H9 (cell line): ENCODE data around the gene ATRNL1. TPM values are rescaled to one million over a fixed set of nuclear protein-coding genes. Genes with fewer than 3 reads are reported as not detected.
A peak's percentile ranks its signal among the peaks of the same experiment; 100 is the strongest.

Experiments used
- DNase-seq: peaks from one replicate; pipeline ENCODE4 v3.0.0-alpha.2; 2017
- H2AFZ ChIP-seq: one replicate; pipeline ENCODE4 v1.6.1; 2013; ENCODE audit warnings: mild to moderate bottlenecking, low read length, control low read depth, moderate library complexity
- H2AK5ac ChIP-seq: 2 replicates; pipeline ENCODE4 v1.6.1; 2013; ENCODE audit warnings: low read length, control low read depth, mixed read lengths; ENCODE audit not compliant: insufficient read length
- H2BK120ac ChIP-seq: one replicate; pipeline ENCODE4 v1.6.1; 2013; ENCODE audit warnings: low read depth, mild to moderate bottlenecking, low read length, control low read depth, inconsistent platforms; ENCODE audit not compliant: poor library complexity, severe bottlenecking
- H2BK12ac ChIP-seq: 2 replicates; pipeline ENCODE4 v1.6.1; 2013; ENCODE audit warnings: low read length, control low read depth, mixed read lengths, low read depth; ENCODE audit not compliant: insufficient read length
- H2BK15ac ChIP-seq: 2 replicates; pipeline ENCODE4 v1.6.1; 2013; ENCODE audit warnings: low read depth, low read length, control low read depth
- H2BK20ac ChIP-seq: one replicate; pipeline ENCODE4 v1.6.1; 2013; ENCODE audit warnings: low read depth, mild to moderate bottlenecking, low read length, control low read depth, inconsistent platforms; ENCODE audit not compliant: poor library complexity, severe bottlenecking
- H2BK5ac ChIP-seq: 2 replicates; pipeline ENCODE4 v1.6.1; 2013; ENCODE audit warnings: low read length, control low read depth, mixed read lengths; ENCODE audit not compliant: insufficient read length
- H3K14ac ChIP-seq: 2 replicates; pipeline ENCODE4 v1.6.1; 2013; ENCODE audit warnings: low read length, control low read depth; ENCODE audit not compliant: insufficient read depth
- H3K18ac ChIP-seq: 2 replicates; pipeline ENCODE4 v1.6.1; 2013; ENCODE audit warnings: low read depth, mild to moderate bottlenecking, mixed read lengths, low read length, control low read depth; ENCODE audit not compliant: insufficient read length
- H3K23ac ChIP-seq: 2 replicates; pipeline ENCODE4 v1.6.1; 2013; ENCODE audit warnings: low read length, control low read depth, mixed read lengths, low read depth; ENCODE audit not compliant: insufficient read length
- H3K23me2 ChIP-seq: 2 replicates; pipeline ENCODE4 v1.6.1; 2013; ENCODE audit warnings: low read depth, mild to moderate bottlenecking, mixed read lengths, low read length, control low read depth; ENCODE audit not compliant: insufficient read length, poor library complexity, severe bottlenecking
- H3K27ac ChIP-seq: 2 replicates; pipeline ENCODE4 v1.5.1; 2013; ENCODE audit warnings: low read length, control low read depth, mixed read lengths, low read depth; ENCODE audit not compliant: insufficient read length
- H3K27me3 ChIP-seq: 2 replicates; pipeline ENCODE4 v1.6.1; 2013; ENCODE audit warnings: low read length, control low read depth, inconsistent platforms; ENCODE audit not compliant: insufficient read depth
- H3K4ac ChIP-seq: 2 replicates; pipeline ENCODE4 v1.6.1; 2013; ENCODE audit warnings: low read depth, mild to moderate bottlenecking, control low read depth, inconsistent platforms, low read length, moderate library complexity
- H3K4me1 ChIP-seq: 2 replicates; pipeline ENCODE4 v1.6.1; 2013; ENCODE audit warnings: low read length, control low read depth, inconsistent platforms; ENCODE audit not compliant: insufficient read depth
- H3K4me2 ChIP-seq: 2 replicates; pipeline ENCODE4 v1.6.1; 2013; ENCODE audit warnings: low read length, control low read depth, mixed read lengths; ENCODE audit not compliant: insufficient read length, insufficient read depth
- H3K56ac ChIP-seq: 2 replicates; pipeline ENCODE4 v1.6.1; 2013; ENCODE audit warnings: low read depth, mild to moderate bottlenecking, mixed read lengths, low read length, control low read depth; ENCODE audit not compliant: insufficient read length
- H3K79me1 ChIP-seq: 2 replicates; pipeline ENCODE4 v1.6.1; 2013; ENCODE audit warnings: low read depth, mild to moderate bottlenecking, moderate library complexity, low read length, control low read depth, inconsistent platforms; ENCODE audit not compliant: insufficient read depth, poor library complexity, severe bottlenecking
- H3K79me2 ChIP-seq: 2 replicates; pipeline ENCODE4 v1.6.1; 2013; ENCODE audit warnings: low read length, control low read depth, inconsistent platforms; ENCODE audit not compliant: insufficient read depth
- H3K9ac ChIP-seq: 2 replicates; pipeline ENCODE4 v1.6.1; 2013; ENCODE audit warnings: low read length, control low read depth, mixed read lengths; ENCODE audit not compliant: insufficient read length; ENCODE audit errors: extremely low read depth
- H3K9me3 ChIP-seq: one replicate; pipeline ENCODE4 v1.6.1; 2013; ENCODE audit warnings: low read depth, low read length, inconsistent platforms; ENCODE audit not compliant: control insufficient read depth
- H3T11ph ChIP-seq: one replicate; pipeline ENCODE4 v1.6.1; 2013; ENCODE audit warnings: mild to moderate bottlenecking, low read length, control low read depth, inconsistent platforms
- H4K20me1 ChIP-seq: one replicate; pipeline ENCODE4 v1.6.1; 2013; ENCODE audit not compliant: control insufficient read depth, insufficient read length, insufficient read depth
- H4K5ac ChIP-seq: 2 replicates; pipeline ENCODE4 v1.6.1; 2013; ENCODE audit warnings: low read depth, mild to moderate bottlenecking, mixed read lengths, low read length, control low read depth; ENCODE audit not compliant: insufficient read length
- H4K8ac ChIP-seq: replicated peaks from 2 replicates; pipeline ENCODE4 v1.6.1; 2013; ENCODE audit warnings: low read length, control low read depth, mixed read lengths, low read depth; ENCODE audit not compliant: insufficient read length
- H4K91ac ChIP-seq: 2 replicates; pipeline ENCODE4 v1.6.1; 2013; ENCODE audit warnings: low read depth, mild to moderate bottlenecking, moderate library complexity, mixed read lengths, low read length, control low read depth; ENCODE audit not compliant: insufficient read length
- H3K27ac Mint-ChIP-seq, 3 experiments: 2 replicates in 2 of 3; 3 replicates in 1 of 3; pipeline ENCODE4 v1.8.0; 2020 to 2021; ENCODE audit warnings: mixed read lengths in 3 of 3, mild to moderate bottlenecking in 1 of 3, moderate library complexity in 1 of 3
- H3K27me3 Mint-ChIP-seq: 2 replicates; pipeline ENCODE4 v1.8.0; 2021; ENCODE audit warnings: low read depth, mild to moderate bottlenecking, moderate library complexity, mixed read lengths
- H3K36me3 Mint-ChIP-seq, 3 experiments: 2 replicates in 2 of 3; 3 replicates in 1 of 3; pipeline ENCODE4 v1.8.0; 2020 to 2021; ENCODE audit warnings: low read depth in 3 of 3, mixed read lengths in 3 of 3; ENCODE audit not compliant: insufficient read depth in 1 of 3
- H3K4me1 Mint-ChIP-seq, 2 experiments: 2 replicates each; pipeline ENCODE4 v1.8.0; 2020; ENCODE audit warnings: mixed read lengths in 2 of 2
- H3K4me3 Mint-ChIP-seq, 2 experiments: 2 replicates in 1 of 2; 3 replicates in 1 of 2; pipeline ENCODE4 v1.8.0; 2020 to 2021; ENCODE audit warnings: mild to moderate bottlenecking in 2 of 2, mixed read lengths in 2 of 2, moderate library complexity in 1 of 2
- H3K9me3 Mint-ChIP-seq, 2 experiments: 2 replicates in 1 of 2; 3 replicates in 1 of 2; pipeline ENCODE4 v1.8.0; 2020; ENCODE audit warnings: mild to moderate bottlenecking in 2 of 2, mixed read lengths in 2 of 2, moderate library complexity in 1 of 2
- WGBS: extraction: QIAGEN DNeasy Blood & Tissue Kit; methylation state at CpG from one replicate; pipeline ENCODE4 v1.1.7; 2013; ENCODE audit warnings: missing lambda C conversion rate, low lambda C conversion rate, mixed read lengths; ENCODE audit not compliant: insufficient read length; ENCODE audit errors: extremely low coverage; 5-methylcytosine and 5-hydroxymethylcytosine counted together
- total RNA-seq: library from RNA; stranded (reverse); gene quantifications from 2 replicates; pipeline ENCODE4 v1.2.1, GENCODE V29; 2021
- TF ChIP-seq, protein P1 (sequence below): fragments of 200-600 bp; sonication (generic); conservative IDR thresholded peaks from 3 replicates; pipeline ENCODE4 v1.8.0; 2021; ENCODE audit warnings: antibody characterized with exemption, mild to moderate bottlenecking

ATRNL1 gene
- total RNA-seq, 1 experiment from 2014 or later, result 9.2 TPM

DNA sequence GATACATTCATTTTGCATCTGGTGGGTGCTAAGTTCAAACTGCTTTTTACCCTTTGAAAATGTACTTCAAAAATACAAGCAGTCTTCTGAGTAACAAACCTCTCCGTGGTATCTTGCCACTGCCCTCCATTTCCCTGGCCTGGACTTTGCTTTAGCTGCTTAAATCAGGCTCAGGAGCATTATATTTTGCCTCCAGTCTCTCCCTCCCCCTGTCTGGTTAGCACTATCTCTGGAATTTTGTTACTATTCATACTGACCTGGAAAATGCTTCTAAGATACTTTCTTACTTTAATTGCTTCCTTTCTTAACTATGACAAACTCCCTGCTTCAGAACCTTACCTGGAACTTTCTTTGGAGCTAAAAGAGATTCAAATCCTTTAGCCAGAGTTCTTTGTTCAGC lies 810.0 kb downstream of the ATRNL1 start:
- WGBS, result no CpG with 5 or more reads among the region's 1 CpG

More for the DNA sequence above, 810.0 kb downstream of the ATRNL1 start:
- Mint-ChIP-seq H3K27me3 (no peaks in the 10 kb centered on the region), H3K27ac (peak overlapping the region in 1 of 3 experiments; percentile 41; a peak in 1 of 7 replicates), H3K4me1 (peaks cover 5 to 14% of the 10 kb centered on the region in 2 experiments), H3K36me3 (no peaks in the 10 kb centered on the region), H3K4me3 (no peak overlapping the region), H3K9me3 (no peaks in the 10 kb centered on the region)
- DNase-seq, result no peak
- no peak overlapping the region for H2AFZ ChIP-seq
- H4K8ac ChIP-seq, result no peak overlapping the region
- no peaks in the 10 kb centered on the region for H3K27me3 ChIP-seq
- H4K91ac ChIP-seq, result no peak overlapping the region
- H3K4me1 ChIP-seq, result peaks cover 5% of the 10 kb centered on the region; the same call in 1 of the 2 replicates
- H3K79me2 ChIP-seq, result no peaks in the 10 kb centered on the region
- no peak overlapping the region for H3K4me2 ChIP-seq
- no peak overlapping the region for H2AK5ac ChIP-seq
- no peak overlapping the region for H3K56ac ChIP-seq
- H2BK120ac ChIP-seq, result no peak overlapping the region
- H4K20me1 ChIP-seq, result no peaks in the 10 kb centered on the region
- no peak overlapping the region for H4K5ac ChIP-seq
- H3K79me1 ChIP-seq, result no peaks in the 10 kb centered on the region
- H3T11ph ChIP-seq, result no peak overlapping the region
- H2BK5ac ChIP-seq, result no peak overlapping the region
- H2BK12ac ChIP-seq, result no peak overlapping the region
- no peak overlapping the region for H3K27ac ChIP-seq
- H2BK20ac ChIP-seq, result no peak overlapping the region
- no peak overlapping the region for H3K14ac ChIP-seq
- H3K4ac ChIP-seq, result no peak overlapping the region
- H3K9ac ChIP-seq, result no peak overlapping the region
- no peak overlapping the region for H2BK15ac ChIP-seq
- H3K23me2 ChIP-seq, result no peaks in the 10 kb centered on the region
- H3K9me3 ChIP-seq, result no peaks in the 10 kb centered on the region
- TF ChIP-seq, protein P1, sequence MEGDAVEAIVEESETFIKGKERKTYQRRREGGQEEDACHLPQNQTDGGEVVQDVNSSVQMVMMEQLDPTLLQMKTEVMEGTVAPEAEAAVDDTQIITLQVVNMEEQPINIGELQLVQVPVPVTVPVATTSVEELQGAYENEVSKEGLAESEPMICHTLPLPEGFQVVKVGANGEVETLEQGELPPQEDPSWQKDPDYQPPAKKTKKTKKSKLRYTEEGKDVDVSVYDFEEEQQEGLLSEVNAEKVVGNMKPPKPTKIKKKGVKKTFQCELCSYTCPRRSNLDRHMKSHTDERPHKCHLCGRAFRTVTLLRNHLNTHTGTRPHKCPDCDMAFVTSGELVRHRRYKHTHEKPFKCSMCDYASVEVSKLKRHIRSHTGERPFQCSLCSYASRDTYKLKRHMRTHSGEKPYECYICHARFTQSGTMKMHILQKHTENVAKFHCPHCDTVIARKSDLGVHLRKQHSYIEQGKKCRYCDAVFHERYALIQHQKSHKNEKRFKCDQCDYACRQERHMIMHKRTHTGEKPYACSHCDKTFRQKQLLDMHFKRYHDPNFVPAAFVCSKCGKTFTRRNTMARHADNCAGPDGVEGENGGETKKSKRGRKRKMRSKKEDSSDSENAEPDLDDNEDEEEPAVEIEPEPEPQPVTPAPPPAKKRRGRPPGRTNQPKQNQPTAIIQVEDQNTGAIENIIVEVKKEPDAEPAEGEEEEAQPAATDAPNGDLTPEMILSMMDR, result no peak
- H3K18ac ChIP-seq, result no peak overlapping the region
- no peak overlapping the region for H3K23ac ChIP-seq
